Measurements from ENCODE around the gene EXOC6. TPM values are rescaled to one million over a fixed set of nuclear protein-coding genes. Genes with fewer than 3 reads are reported as not detected.

Gene EXOC6
- total RNA-seq, 1 donor from 2014 or later = 12.2 TPM

DNA sequence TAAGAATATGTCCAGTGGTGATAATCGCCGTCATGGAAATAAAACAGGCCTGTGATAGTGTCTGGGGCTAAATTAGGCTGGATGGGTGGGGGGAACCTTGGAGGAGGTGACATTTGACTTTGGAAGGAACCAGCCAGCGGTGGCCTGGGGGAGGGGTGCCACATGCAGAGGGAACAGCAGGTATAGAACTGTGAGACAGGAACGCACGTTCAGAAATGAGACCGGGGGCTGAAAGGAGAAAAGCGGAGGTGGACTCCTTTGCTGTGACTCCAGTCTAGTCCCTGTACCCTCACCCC, 222.8 kb downstream of the EXOC6 start:
- Histone ChIP-seq H3K9me3 (no peaks in the 10 kb centered on the region), H3K27ac (no peak overlapping the region), H3K4me1 (peaks cover 13 to 36% of the 10 kb centered on the region in 2 donors), H3K36me3 (no peaks in the 10 kb centered on the region), H3K27me3 (peaks cover 15% of the 10 kb centered on the region), H3K4me3 (no peak overlapping the region)
- TF ChIP-seq, protein P1, sequence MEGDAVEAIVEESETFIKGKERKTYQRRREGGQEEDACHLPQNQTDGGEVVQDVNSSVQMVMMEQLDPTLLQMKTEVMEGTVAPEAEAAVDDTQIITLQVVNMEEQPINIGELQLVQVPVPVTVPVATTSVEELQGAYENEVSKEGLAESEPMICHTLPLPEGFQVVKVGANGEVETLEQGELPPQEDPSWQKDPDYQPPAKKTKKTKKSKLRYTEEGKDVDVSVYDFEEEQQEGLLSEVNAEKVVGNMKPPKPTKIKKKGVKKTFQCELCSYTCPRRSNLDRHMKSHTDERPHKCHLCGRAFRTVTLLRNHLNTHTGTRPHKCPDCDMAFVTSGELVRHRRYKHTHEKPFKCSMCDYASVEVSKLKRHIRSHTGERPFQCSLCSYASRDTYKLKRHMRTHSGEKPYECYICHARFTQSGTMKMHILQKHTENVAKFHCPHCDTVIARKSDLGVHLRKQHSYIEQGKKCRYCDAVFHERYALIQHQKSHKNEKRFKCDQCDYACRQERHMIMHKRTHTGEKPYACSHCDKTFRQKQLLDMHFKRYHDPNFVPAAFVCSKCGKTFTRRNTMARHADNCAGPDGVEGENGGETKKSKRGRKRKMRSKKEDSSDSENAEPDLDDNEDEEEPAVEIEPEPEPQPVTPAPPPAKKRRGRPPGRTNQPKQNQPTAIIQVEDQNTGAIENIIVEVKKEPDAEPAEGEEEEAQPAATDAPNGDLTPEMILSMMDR (IDR thresholded peaks at IDR 0.05) = no peak
- intact Hi-C loops (cut with DNase I) = no loop called here
- DNase-seq (ENCODE audit: low spot score in 2 of 2) = no peak

DNA sequence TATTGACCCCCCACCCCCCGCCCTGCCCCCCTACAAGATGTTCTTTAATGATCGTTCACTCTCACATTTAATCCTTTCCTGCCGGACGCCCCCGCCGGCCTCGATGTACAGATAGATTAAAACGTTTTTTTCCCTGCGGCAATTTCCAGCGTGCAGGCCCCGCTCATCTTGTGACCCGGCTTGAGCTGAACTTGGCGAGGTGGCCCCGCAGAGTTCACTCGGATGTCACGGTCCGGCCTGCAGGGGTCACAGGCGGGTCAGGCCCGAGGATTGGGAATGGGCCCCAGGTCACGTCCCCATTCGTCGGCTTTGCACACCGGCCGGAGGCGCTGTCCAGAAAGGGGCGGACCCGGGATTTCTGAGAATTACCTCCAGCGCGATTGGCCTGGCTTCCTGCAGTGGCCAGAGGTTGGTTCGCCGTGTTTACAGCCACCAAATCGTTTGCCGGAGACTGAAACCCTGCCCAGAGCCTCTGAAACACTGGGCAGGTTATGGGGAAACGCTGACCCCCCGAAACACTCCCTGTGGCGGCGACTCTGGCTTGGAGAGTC, 223.4 kb downstream of the EXOC6 start:
- Histone ChIP-seq H3K27ac (no peak overlapping the region), H3K4me3 (peak overlapping the region; percentile 32 to 66), H3K27me3 (peaks cover 15% of the 10 kb centered on the region), H3K36me3 (no peaks in the 10 kb centered on the region), H3K4me1 (peaks cover 13 to 36% of the 10 kb centered on the region in 2 donors), H3K9me3 (no peaks in the 10 kb centered on the region)
- TF ChIP-seq, protein P1 (IDR thresholded peaks at IDR 0.05) = no peak
- no peak for DNase-seq (ENCODE audit: low spot score in 2 of 2)
- intact Hi-C loops (cut with DNase I) = no loop called here

DNA sequence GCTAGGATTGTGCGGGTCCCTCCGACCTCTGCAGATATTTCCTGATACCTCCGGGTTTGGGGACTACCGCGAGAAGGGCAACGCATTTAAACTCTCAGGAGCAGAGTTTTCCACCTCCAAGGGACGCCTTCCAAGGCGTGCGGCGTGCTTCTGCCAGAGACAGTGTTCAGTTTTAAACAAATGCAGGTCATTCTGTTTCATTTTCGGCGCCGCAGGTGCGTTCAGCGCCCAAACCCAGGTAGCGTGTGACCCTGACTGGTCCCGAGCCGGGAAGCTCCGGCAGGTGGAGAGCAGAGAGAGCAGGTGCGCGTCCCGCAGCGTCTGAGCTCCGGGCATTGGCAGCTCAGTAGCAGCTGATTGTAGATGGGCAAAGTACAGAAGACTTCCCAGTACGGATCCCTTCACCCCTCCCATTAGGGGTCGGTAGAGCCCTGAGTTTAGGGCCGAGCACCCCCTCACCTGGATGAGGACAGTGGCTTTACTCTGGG, 223.9 kb downstream of the EXOC6 start:
- Histone ChIP-seq H3K9me3 (no peaks in the 10 kb centered on the region), H3K27ac (no peak overlapping the region), H3K4me3 (peak overlapping the region; percentile 32 to 66), H3K27me3 (peaks cover 15% of the 10 kb centered on the region), H3K4me1 (peaks cover 13 to 36% of the 10 kb centered on the region in 2 donors), H3K36me3 (no peaks in the 10 kb centered on the region)
- TF ChIP-seq, protein P1 (IDR thresholded peaks at IDR 0.05) = no peak
- no peak for DNase-seq (ENCODE audit: low spot score in 2 of 2)
- intact Hi-C loops (cut with DNase I) = no loop called here

DNA sequence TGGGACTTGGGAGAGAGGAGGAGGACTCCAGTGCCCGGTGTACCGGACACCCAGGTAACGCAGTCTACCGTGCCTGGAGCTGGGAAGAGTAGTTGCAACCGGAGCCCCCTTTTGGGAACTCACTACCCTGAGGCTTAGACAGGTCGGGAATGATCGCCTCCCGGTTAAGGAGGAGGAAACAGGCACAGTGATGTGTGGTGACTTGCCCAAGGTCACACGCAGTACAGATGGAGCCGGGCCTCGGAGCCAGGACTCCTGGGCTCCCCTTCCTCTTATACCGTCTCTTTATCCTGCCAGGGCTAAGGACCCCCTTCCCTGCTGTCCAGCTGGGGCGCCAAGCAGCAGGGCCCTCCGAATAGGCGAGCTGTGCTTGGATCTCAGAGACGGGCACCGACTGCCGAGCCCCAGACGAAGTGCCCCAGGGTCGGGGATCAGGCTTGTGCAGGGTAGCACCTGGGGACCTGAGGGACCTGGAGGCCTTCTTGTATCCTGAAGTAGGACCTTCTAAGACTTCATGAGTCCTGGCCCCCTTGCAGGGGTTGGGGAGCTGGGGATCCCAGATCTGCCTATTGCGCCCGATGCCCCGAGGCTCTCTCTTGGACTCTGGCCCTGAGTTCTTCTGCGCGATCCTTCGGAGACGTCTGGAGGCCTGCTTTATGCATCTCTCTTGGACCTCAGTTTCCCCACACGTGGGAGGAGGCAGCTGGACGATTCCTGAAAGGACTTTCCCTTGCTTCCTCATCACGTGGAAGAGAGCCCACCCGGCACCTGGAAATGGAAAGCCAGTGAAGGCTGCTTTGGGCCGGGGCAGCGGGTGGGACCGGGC, 224.6 kb downstream of the EXOC6 start:
- Histone ChIP-seq H3K9me3 (no peaks in the 10 kb centered on the region), H3K27me3 (peaks cover 15% of the 10 kb centered on the region), H3K4me1 (peaks cover 13 to 35% of the 10 kb centered on the region in 2 donors), H3K36me3 (no peaks in the 10 kb centered on the region), H3K4me3 (peak overlapping the region; percentile 47 to 66), H3K27ac (no peak overlapping the region)
- no peak for DNase-seq (ENCODE audit: low spot score in 2 of 2)
- intact Hi-C loops (cut with DNase I) = no loop called here
- TF ChIP-seq, protein P1 (IDR thresholded peaks at IDR 0.05) = no peak

DNA sequence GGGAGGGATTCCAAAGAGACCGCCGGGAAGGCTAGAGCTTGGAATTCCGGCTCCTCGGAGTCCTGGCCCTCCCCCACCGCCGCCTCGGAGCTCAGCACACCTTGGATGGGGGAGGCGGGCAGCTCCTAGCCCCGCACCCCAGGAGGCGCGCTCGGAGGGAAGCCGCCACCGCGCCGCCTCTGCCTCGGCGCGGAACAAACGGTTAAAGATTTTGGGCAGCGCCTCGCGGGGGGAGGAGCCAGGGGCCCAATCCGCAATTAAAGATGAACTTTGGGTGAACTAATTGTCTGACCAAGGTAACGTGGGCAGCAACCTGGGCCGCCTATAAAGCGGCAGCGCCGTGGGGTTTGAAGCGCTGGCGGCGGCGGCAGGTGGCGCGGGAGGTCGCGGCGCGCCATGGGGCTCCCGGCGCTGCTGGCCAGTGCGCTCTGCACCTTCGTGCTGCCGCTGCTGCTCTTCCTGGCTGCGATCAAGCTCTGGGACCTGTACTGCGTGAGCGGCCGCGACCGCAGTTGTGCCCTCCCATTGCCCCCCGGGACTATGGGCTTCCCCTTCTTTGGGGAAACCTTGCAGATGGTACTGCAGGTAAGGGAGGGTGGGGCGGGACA, 225.3 kb downstream of the EXOC6 start, which contains the start of gene CYP26A1:
Gene CYP26A1 (plus strand): TSS at position 355 of the 608 bp plus-strand sequence. CDS start 42 bp downstream, at position 397.
- intact Hi-C loops (cut with DNase I) = no loop called here
- Histone ChIP-seq H3K4me3 (peak within 1 kb of the TSS; percentile 47 to 66), H3K4me1 (peaks cover 13 to 28% of the 10 kb centered on the region in 2 donors), H3K36me3 (no peaks in the 10 kb centered on the region), H3K27me3 (peaks cover 15% of the 10 kb centered on the region), H3K27ac (no peak within 1 kb of the TSS), H3K9me3 (no peaks in the 10 kb centered on the region)
- no peak for DNase-seq (ENCODE audit: low spot score in 2 of 2)
- TF ChIP-seq, protein P1 (IDR thresholded peaks at IDR 0.05) = no peak
